Thymus (tissue), 11 donors: ENCODE data around the gene PREX1. TPM values are rescaled to one million over a fixed set of nuclear protein-coding genes. Genes with fewer than 3 reads are reported as not detected.
A peak's percentile ranks its signal among the peaks of the same experiment; 100 is the strongest.
"Not testable (repeated sequence)": the region's sequence is repeated elsewhere in the genome, so short reads cannot be mapped to it uniquely, and the experiment has no call there.

Source experiments
- DNase-seq, 9 donors: peaks; one replicate each; pipeline ENCODE4 v3.0.0-alpha.2; 2013; ENCODE audit warnings: low spot score in 9 of 9, low read depth in 6 of 9, missing footprints in 1 of 9
- H3K27ac ChIP-seq, 2 donors: one replicate each; pipeline ENCODE4 v1.5.1; 2013; ENCODE audit warnings: control low read depth in 1 of 2, low read depth in 1 of 2, low read length in 1 of 2, mild to moderate bottlenecking in 1 of 2, moderate library complexity in 1 of 2
- H3K27me3 ChIP-seq, 2 donors: one replicate each; pipeline ENCODE4 v1.5.1; 2013; ENCODE audit warnings: low read length in 1 of 2; ENCODE audit not compliant: control insufficient read depth in 2 of 2, insufficient read depth in 1 of 2
- H3K36me3 ChIP-seq, 2 donors: one replicate each; pipeline ENCODE4 v1.5.1; 2013; ENCODE audit warnings: low read length in 1 of 2, mild to moderate bottlenecking in 1 of 2, moderate library complexity in 1 of 2; ENCODE audit not compliant: control insufficient read depth in 2 of 2, insufficient read depth in 2 of 2
- H3K4me1 ChIP-seq, 2 donors: one replicate each; pipeline ENCODE4 v1.5.1; 2013; ENCODE audit warnings: low read length in 2 of 2; ENCODE audit not compliant: control insufficient read depth in 2 of 2, insufficient read depth in 2 of 2
- H3K4me3 ChIP-seq, 2 donors: one replicate each; pipeline ENCODE4 v1.5.1; 2013; ENCODE audit warnings: low read length in 2 of 2, control low read depth in 1 of 2, mild to moderate bottlenecking in 1 of 2
- H3K9me3 ChIP-seq, 2 donors: one replicate each; pipeline ENCODE4 v1.5.1; 2013; ENCODE audit warnings: low read length in 1 of 2, mild to moderate bottlenecking in 1 of 2; ENCODE audit not compliant: control insufficient read depth in 2 of 2, insufficient read depth in 1 of 2
- WGBS: extraction: QIAGEN DNeasy Blood & Tissue Kit; methylation state at CpG from one replicate; pipeline ENCODE4 v1.1.7; 2013; 5-methylcytosine and 5-hydroxymethylcytosine counted together
- polyA plus RNA-seq: library from polyadenylated mRNA; stranded (reverse); fragments of 200-250 nt; gene quantifications from one replicate; pipeline ENCODE4 v1.2.3, GENCODE V29; 2013
- total RNA-seq: library from RNA; stranded (reverse); fragments of 120-200 nt; gene quantifications from one replicate; pipeline ENCODE4 v1.2.4, GENCODE V29; 2013
- donor health status: healthy.

PREX1 gene
- total and polyA plus RNA-seq, 2 donors: 12.5 to 19.8 TPM

DNA sequence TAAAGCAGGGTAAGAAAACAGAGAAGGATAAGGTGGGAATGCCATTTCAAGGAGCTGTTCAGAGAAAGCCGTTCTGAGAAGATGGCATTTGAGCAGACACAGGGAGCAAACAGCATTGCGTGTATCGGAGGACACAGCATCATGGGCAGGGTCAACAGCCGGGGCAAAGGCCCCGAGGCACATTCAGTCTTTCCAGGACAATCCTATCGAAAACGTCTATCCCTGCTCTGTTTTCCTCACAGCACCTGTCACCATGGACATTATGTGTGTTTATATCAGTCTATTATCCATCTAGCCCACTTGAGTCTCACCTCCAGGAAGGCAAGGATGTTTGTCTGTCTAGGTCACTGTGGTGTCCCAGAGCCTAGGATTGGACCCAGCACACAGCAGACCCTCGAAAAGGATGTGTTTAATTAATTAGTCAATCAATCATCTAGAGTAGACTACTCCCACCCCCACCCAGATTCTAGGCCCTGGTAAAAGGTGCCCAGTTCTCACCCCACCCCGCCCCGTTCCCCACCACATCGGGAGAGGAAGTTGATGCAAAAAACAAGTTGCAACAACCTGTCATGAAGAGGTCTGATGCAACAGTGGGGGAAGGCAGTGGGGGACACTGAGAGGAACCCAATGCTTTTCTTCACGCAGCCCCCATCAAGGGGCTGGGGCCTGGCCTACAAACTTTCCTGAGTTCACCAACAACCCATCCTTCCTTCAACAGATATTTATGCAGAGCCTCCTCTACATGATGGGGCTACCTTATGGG, 66.6 kb downstream of the PREX1 start:
- 69% methylated on average over 12 of the region's 12 CpGs for WGBS
- Histone ChIP-seq H3K9me3 (peaks cover 0 to 2% of the 10 kb centered on the region in 2 donors), H3K27ac (peak overlapping the region; percentile 59 to 90), H3K4me1 (peaks cover 6 to 50% of the 10 kb centered on the region in 2 donors), H3K36me3 (no peaks in the 10 kb centered on the region), H3K4me3 (no peak overlapping the region), H3K27me3 (no peaks in the 10 kb centered on the region)
- peak in 1 of 9 donors; percentile 68 for DNase-seq

DNA sequence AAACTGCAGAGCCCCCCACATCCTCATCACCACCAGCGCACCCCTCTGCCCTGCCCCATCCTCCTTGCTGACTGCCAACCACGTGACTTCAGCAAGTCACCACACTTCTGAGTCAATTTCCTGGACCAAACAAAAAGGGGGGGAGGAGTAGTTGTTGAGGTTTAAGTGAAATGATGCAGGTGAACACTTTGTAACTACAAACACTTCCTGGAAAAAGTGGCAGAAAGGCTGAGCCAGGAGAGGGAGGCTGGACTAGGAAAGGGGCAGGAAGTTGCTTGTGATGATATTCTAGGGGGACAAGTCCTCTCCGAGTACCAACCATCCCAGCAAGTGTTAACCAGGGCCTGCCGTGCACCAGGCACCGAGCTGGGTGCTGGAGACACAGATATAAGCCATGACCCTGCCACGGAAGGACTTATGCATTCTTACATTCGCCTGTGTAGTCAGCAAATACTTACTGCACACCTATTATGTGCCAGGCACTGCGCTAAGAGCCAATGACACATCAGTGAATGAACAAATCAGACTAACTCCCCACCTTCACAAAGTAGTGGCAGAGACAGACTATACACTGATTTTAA, 67.3 kb downstream of the PREX1 start:
- peaks cover 6 to 49% of the 10 kb centered on the region in 2 donors for H3K4me1 ChIP-seq
- 26% methylated on average over 8 of the region's 8 CpGs for WGBS
- H3K27ac ChIP-seq: peak overlapping the region; percentile 57 to 90
- no peaks in the 10 kb centered on the region for H3K27me3 ChIP-seq
- H3K9me3 ChIP-seq: peaks cover 0 to 2% of the 10 kb centered on the region in 2 donors
- peak in 7 of 9 donors; percentile 32 to 86 (median 61) for DNase-seq
- no peaks in the 10 kb centered on the region for H3K36me3 ChIP-seq
- H3K4me3 ChIP-seq: no peak overlapping the region

DNA sequence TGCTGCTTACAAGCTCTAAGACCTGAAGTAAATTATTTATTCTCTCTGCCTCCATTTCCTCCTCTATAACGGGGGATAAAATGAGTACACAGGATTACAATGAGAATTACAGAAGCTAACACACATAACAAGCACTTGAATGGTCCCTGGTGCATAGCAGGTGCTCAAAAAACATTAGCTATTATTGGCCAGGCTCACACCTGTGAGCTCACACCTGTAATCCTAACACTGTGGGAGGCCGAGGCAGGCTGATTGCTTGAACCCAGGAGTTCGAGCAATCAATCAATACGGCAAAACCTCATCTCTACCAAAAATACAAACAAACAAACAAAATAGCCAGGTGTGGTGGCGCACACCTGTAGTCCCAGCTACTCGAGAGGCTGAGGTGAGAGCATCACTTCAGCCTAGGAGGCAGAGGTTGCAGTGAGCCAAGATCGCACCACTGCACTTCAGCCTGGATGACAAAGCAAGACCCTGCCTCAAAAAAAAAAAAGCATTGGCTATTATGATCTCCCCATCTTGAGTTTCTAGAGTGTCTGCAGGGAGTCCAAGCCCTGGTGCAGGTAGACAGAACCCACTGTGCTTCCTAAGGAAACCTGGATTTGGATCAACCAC, 68.1 kb downstream of the PREX1 start:
- DNase-seq: no peak
- Histone ChIP-seq H3K36me3 (no peaks in the 10 kb centered on the region), H3K4me3 (no peak overlapping the region), H3K9me3 (peaks cover 0 to 2% of the 10 kb centered on the region in 2 donors), H3K27ac (peak overlapping the region in 1 of 2 donors; percentile 90), H3K27me3 (no peaks in the 10 kb centered on the region), H3K4me1 (peaks cover 6 to 49% of the 10 kb centered on the region in 2 donors)
- 87% methylated on average over 7 of the region's 7 CpGs for WGBS

DNA sequence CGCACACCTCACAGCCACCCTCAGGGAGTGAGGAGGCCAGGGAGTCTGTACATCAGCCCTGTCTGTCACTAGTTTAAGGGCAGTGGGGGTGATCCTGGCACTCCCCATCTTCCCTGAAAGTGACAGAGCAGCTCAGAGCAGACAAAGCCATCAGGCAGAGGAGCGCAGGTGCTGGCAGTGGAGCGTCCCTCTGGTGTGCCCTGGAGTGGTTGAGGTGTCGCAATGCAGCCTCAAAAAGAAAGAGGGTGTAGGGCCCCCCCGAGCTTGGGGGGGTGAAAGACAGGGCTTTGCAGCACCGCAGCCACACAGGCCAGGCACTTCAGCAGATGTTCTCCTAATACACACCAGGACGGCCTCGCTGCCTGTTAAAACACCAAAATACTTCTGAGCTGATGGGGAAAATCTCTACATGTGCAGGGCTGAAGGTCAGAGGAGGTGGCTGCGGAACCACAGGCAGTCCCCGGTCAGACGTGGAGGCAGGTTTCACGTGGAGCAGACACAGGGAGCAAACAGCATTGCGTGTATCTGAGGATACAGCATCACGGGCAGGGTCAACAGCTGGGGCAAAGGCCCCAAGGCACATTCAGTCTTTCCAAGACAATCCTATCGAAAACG, 69.5 kb downstream of the PREX1 start:
- DNase-seq: peak in 1 of 9 donors; percentile 56
- H3K36me3 ChIP-seq: no peaks in the 10 kb centered on the region
- no peak overlapping the region for H3K4me3 ChIP-seq
- peaks cover 6 to 49% of the 10 kb centered on the region in 2 donors for H3K4me1 ChIP-seq
- 73% methylated on average over 16 of the region's 16 CpGs for WGBS
- peaks cover 0 to 2% of the 10 kb centered on the region in 2 donors for H3K9me3 ChIP-seq
- peak overlapping the region in 1 of 2 donors; percentile 54 for H3K27ac ChIP-seq
- H3K27me3 ChIP-seq: no peaks in the 10 kb centered on the region

DNA sequence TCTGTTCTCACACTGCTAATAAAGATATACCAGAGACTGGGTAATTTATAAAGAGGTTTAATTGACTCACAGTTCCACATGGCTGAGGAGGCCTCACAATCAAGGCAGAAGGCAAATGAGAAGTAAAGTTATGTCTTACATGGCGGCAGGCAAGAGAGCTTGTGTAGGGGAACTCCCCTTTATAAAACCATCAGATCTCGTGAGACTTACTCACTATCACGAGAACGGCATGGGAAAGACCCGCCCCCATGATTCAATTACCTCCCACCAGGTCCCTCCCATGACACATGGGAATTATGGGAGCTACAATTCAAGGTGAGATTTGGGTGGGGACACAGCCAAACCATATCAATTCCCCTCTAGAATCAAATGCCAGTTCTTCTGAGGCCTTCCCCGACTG, 71.0 kb downstream of the PREX1 start:
- 86% methylated on average over 6 of the region's 6 CpGs for WGBS
- H3K4me1 ChIP-seq: peaks cover 6 to 55% of the 10 kb centered on the region in 2 donors
- H3K4me3 ChIP-seq, H3K36me3 ChIP-seq, H3K27me3 ChIP-seq, H3K27ac ChIP-seq, H3K9me3 ChIP-seq, DNase-seq: not testable (repeated sequence)

DNA sequence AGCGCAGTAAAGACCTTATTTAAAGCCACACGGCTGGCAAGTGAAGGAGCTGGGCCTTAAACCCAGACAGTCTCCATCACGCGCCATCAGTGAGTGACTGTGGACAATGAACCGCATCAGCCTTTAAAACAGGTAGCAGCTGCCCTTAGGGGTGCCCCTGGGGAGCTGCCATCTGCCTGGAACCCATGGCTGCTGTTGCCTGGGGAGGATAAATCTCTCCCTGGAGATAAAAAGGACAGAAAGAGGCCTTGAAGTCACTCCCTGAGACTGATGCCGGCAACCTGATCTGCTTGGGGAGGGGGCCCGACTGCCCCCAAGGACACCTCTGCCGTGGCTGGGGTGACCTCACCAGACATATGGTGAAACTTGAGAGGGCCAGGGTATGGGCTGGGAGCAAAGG, 73.5 kb downstream of the PREX1 start:
- Histone ChIP-seq H3K27ac (no peak overlapping the region), H3K9me3 (no peaks in the 10 kb centered on the region)
- WGBS: 94% methylated on average over 8 of the region's 8 CpGs

DNA sequence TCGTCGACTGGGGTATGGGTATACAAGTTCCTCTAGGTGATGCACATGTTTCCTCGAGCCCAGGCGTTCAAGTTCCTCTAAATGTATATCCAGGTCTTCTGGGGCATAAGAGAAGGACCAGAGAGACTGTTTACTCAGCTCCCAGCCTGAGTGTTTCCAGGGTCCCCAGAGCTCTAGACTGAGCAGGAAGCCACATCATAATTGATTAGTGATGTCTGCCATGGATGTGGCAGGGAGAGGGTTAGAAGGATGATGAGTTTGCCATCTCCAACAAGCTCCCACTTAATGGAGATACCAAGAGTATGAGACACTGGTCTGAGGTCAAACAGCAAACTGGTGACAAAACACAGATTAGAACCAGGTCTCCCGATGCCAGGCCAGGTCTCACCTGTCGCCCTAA, 74.8 kb downstream of the PREX1 start:
- no peak for DNase-seq
- Histone ChIP-seq H3K27me3 (no peaks in the 10 kb centered on the region), H3K4me3 (no peak overlapping the region), H3K27ac (no peak overlapping the region), H3K36me3 (no peaks in the 10 kb centered on the region), H3K9me3 (no peaks in the 10 kb centered on the region), H3K4me1 (peaks cover 3 to 51% of the 10 kb centered on the region in 2 donors)
- 90% methylated on average over 6 of the region's 6 CpGs for WGBS

More for the DNA sequence above, 73.5 kb downstream of the PREX1 start:
- no peak for DNase-seq
- no peaks in the 10 kb centered on the region for H3K27me3 ChIP-seq
- H3K36me3 ChIP-seq: no peaks in the 10 kb centered on the region
- H3K4me1 ChIP-seq: peaks cover 3 to 50% of the 10 kb centered on the region in 2 donors
- no peak overlapping the region for H3K4me3 ChIP-seq

DNA sequence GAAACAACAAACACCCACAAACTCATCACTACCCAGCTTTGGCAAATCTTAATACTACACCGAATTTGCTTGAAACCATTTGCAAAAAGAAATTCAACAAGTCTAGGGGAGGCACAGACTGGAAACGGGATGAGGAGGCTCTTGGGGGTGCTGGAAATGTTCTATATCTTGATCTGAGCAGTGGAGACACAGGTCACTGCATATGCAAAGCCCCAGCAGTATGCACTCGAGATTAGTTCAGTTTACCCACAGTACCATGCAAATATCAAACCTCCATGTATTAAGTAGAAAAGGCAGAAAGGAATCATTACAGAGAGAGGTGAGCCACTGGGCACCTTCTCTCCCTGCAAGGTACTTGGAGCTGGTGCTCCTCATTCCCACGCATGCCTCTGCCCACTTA, 75.9 kb downstream of the PREX1 start:
- H3K4me3 ChIP-seq: no peak overlapping the region
- H3K4me1 ChIP-seq: peaks cover 3 to 50% of the 10 kb centered on the region in 2 donors
- 76% methylated on average over 4 of the region's 4 CpGs for WGBS
- no peak for DNase-seq
- peak overlapping the region in 1 of 2 donors; percentile 82 for H3K27ac ChIP-seq
- no peaks in the 10 kb centered on the region for H3K27me3 ChIP-seq
- H3K9me3 ChIP-seq: no peaks in the 10 kb centered on the region
- H3K36me3 ChIP-seq: no peaks in the 10 kb centered on the region
